Neural cell (in vitro differentiated cells): Measurements from ENCODE around the gene UBE2I.

Source experiments
- CTCF ChIP-seq: fragments of 450-650 bp; IDR thresholded peaks from 2 replicates; pipeline ENCODE4 v1.5.1; 2014; ENCODE audit warnings: antibody characterized with exemption, mild to moderate bottlenecking, moderate library complexity; ENCODE audit not compliant: poor library complexity, severe bottlenecking
- EP300 ChIP-seq: fragments of 450-650 bp; conservative IDR thresholded peaks from 2 replicates; pipeline ENCODE4 v1.6.1; 2014; ENCODE audit warnings: antibody characterized with exemption, mild to moderate bottlenecking, moderate library complexity; ENCODE audit not compliant: poor library complexity, severe bottlenecking
- POLR2AphosphoS5 ChIP-seq: IDR thresholded peaks from 2 replicates; pipeline ENCODE4 v1.6.1; 2012
- TF ChIP-seq, protein P1 (sequence below): IDR thresholded peaks from 2 replicates; pipeline ENCODE4 v1.6.1; 2012; ENCODE audit warnings: borderline replicate concordance

DNA sequence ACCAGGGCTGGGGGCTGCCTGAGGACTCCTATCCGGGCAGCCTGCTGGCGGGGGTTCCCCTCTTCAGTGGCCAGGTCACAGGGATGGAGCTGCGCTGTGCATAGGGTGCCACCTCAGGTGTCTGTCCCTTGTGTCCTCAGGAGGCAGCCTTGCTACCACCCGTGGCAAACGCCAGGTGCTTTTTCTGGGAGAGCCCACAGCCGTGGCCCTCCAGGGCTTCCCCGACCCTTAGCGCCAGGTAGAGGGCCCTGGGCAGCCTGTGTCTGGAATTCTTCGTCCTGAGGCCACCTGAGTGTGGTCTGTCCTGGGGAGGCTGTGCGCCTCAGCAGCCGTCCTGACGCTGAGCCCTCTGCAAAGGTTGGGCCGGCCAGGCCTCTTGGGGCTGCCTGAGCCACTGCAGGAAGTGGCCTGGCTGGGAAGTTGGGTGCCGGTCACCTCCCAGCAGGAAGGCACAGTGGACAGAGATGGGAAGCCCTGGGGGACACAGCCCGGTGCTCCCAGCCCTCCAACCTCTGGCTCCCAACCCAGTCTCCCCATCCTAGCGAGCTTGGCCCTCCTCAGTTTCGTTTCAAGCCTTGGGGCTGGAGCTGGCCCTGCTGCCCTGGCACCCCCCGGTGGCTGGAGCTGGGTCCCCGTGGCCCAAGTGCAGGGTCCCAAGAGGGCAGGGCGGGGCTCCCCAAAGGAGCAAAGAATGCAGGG lies 16.4 kb downstream of the UBE2I start:
- TF ChIP-seq POLR2AphosphoS5, result no peak
- TF ChIP-seq CTCF, result no peak
- TF ChIP-seq, protein P1, sequence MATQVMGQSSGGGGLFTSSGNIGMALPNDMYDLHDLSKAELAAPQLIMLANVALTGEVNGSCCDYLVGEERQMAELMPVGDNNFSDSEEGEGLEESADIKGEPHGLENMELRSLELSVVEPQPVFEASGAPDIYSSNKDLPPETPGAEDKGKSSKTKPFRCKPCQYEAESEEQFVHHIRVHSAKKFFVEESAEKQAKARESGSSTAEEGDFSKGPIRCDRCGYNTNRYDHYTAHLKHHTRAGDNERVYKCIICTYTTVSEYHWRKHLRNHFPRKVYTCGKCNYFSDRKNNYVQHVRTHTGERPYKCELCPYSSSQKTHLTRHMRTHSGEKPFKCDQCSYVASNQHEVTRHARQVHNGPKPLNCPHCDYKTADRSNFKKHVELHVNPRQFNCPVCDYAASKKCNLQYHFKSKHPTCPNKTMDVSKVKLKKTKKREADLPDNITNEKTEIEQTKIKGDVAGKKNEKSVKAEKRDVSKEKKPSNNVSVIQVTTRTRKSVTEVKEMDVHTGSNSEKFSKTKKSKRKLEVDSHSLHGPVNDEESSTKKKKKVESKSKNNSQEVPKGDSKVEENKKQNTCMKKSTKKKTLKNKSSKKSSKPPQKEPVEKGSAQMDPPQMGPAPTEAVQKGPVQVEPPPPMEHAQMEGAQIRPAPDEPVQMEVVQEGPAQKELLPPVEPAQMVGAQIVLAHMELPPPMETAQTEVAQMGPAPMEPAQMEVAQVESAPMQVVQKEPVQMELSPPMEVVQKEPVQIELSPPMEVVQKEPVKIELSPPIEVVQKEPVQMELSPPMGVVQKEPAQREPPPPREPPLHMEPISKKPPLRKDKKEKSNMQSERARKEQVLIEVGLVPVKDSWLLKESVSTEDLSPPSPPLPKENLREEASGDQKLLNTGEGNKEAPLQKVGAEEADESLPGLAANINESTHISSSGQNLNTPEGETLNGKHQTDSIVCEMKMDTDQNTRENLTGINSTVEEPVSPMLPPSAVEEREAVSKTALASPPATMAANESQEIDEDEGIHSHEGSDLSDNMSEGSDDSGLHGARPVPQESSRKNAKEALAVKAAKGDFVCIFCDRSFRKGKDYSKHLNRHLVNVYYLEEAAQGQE, result no peak
- TF ChIP-seq EP300, result no peak
